Caco-2 (cell line): ENCODE measurements around the gene SHC1. TPM values are rescaled to one million over a fixed set of nuclear protein-coding genes. Genes with fewer than 3 reads are reported as not detected.

ENCODE experiments used
- BruUV-seq: library from RNA; stranded (reverse); fragments of 400-500 nt; replicated peaks from 2 replicates; lab custom pipeline; 2021; lab: Mats Ljungman, UMichigan
- CTCF ChIA-PET: fragments of 300-600 bp; sonication (Branson Sonifier 250); formaldehyde crosslinking; loops from one replicate; lab custom pipeline; 2022; ENCODE audit warnings: antibody characterized with exemption; lab: Charles Lee
- POLR2A ChIA-PET: fragments of 300-600 bp; sonication (Branson Sonifier 250); formaldehyde crosslinking; loops from one replicate; lab custom pipeline; 2022; ENCODE audit warnings: antibody characterized with exemption; lab: Charles Lee
- DNase-seq, 2 experiments: peaks; one replicate each; pipeline versions ENCODE4 v3.0.0 to v3.0.0-alpha.2; 2020 to 2022
- H3K27me3 ChIP-seq: replicated peaks from 2 replicates; pipeline ENCODE4 v1.6.0; 2011; ENCODE audit warnings: low read length; ENCODE audit not compliant: control insufficient read depth, insufficient read depth
- H3K36me3 ChIP-seq: 2 replicates; pipeline ENCODE4 v1.5.1; 2011; ENCODE audit warnings: low read length; ENCODE audit not compliant: control insufficient read depth, insufficient read depth
- H3K4me1 ChIP-seq: fragments of 250-450 bp; sonication (Bioruptor Pico); 2 replicates; pipeline ENCODE4 v1.5.1; 2020; ENCODE audit warnings: mild to moderate bottlenecking
- H3K4me3 ChIP-seq: 2 replicates; pipeline ENCODE4 v1.5.1; 2011; ENCODE audit warnings: low read depth, mild to moderate bottlenecking, control low read depth, low read length
- H3K9me3 ChIP-seq: fragments of 250-450 bp; sonication (Bioruptor Pico); 2 replicates; pipeline ENCODE4 v1.5.1; 2020; ENCODE audit warnings: mild to moderate bottlenecking, moderate library complexity
- H3K27ac Mint-ChIP-seq: one replicate; pipeline ENCODE4 v1.8.0; 2022; ENCODE audit warnings: mixed read lengths; ENCODE audit not compliant: unreplicated experiment
- H3K27me3 Mint-ChIP-seq: one replicate; pipeline ENCODE4 v1.8.0; 2022; ENCODE audit warnings: mixed read lengths; ENCODE audit not compliant: insufficient read depth, unreplicated experiment
- H3K36me3 Mint-ChIP-seq: one replicate; pipeline ENCODE4 v1.8.0; 2022; ENCODE audit warnings: mild to moderate bottlenecking, mixed read lengths; ENCODE audit not compliant: insufficient read depth, unreplicated experiment
- H3K4me1 Mint-ChIP-seq: one replicate; pipeline ENCODE4 v1.8.0; 2022; ENCODE audit warnings: low read depth, mixed read lengths; ENCODE audit not compliant: unreplicated experiment
- H3K4me3 Mint-ChIP-seq: one replicate; pipeline ENCODE4 v1.8.0; 2022; ENCODE audit warnings: mild to moderate bottlenecking, moderate library complexity, mixed read lengths; ENCODE audit not compliant: unreplicated experiment
- H3K9me3 Mint-ChIP-seq: one replicate; pipeline ENCODE4 v1.8.0; 2022; ENCODE audit warnings: mixed read lengths; ENCODE audit not compliant: unreplicated experiment
- CTCF ChIP-seq, 2 experiments: fragments of 200-600 bp in 1 of 2; IDR thresholded peaks; 1 replicate in 1 of 2; 2 replicates in 1 of 2; pipeline versions ENCODE4 v1.5.1 to v1.8.0; 2011 to 2022; ENCODE audit warnings: antibody characterized with exemption in 1 of 2, control low read depth in 1 of 2, inconsistent platforms in 1 of 2, low read depth in 1 of 2, low read length in 1 of 2, mild to moderate bottlenecking in 1 of 2, moderate library complexity in 1 of 2; ENCODE audit not compliant: insufficient read depth in 1 of 2, severe bottlenecking in 1 of 2, unreplicated experiment in 1 of 2
- intact Hi-C: fragments of 100-400 bp; cut with micrococcal nuclease; formaldehyde crosslinking; loops from one replicate; pipeline ENCODE4 v1.10.0; 2022; ENCODE audit not compliant: unreplicated experiment
- total RNA-seq: library from RNA; stranded (reverse); gene quantifications from 2 replicates; pipeline ENCODE4 v1.2.3, GENCODE V29; 2022

Gene SHC1
- total RNA-seq, 1 experiment from 2014 or later = 59.6 TPM

- no TSS peak for BruUV-seq
- intact Hi-C loops = loop anchor here (1.0 to 2.0 kb wide), 2 partner anchors 38 to 58 kb away; partner anchors contain the start of gene CKS1B
- ChIA-PET POLR2A (interaction anchor here (0.5 to 1.7 kb wide), 9 partner anchors 19 to 377 kb away, joined by 3 to 21 read pairs (median 5); partner anchors contain the start of genes ADAM15, PBXIP1 and PYGO2), CTCF (interaction anchor here (0.6 to 2.1 kb wide), 13 partner anchors 15 to 377 kb away, joined by 3 to 12 read pairs (median 3); partner anchors contain the start of genes ADAM15, LENEP, PBXIP1 and SHC1)
- no peaks in the 10 kb centered on the region for H3K9me3 Mint-ChIP-seq
- Histone ChIP-seq H3K4me1 (peaks cover 6% of the 10 kb centered on the region), H3K9me3 (no peaks in the 10 kb centered on the region), H3K36me3 (no peaks in the 10 kb centered on the region), H3K27me3 (no peaks in the 10 kb centered on the region), H3K4me3 (peak within 1 kb of the TSS; percentile 72)
- H3K4me1 Mint-ChIP-seq = peaks cover 17% of the 10 kb centered on the region
- DNase-seq = peak; percentile 97 to 98
- H3K27ac Mint-ChIP-seq = peak within 1 kb of the TSS; percentile 99
- no peaks in the 10 kb centered on the region for H3K27me3 Mint-ChIP-seq
- H3K36me3 Mint-ChIP-seq = peaks cover 23% of the 10 kb centered on the region
- TF ChIP-seq CTCF (IDR thresholded peaks at IDR 0.05; ENCODE audit: insufficient read depth in 1 of 2, low read depth in 1 of 2, low read length in 1 of 2, severe bottlenecking in 1 of 2, unreplicated experiment in 1 of 2) = peak in 1 of 2 experiments; percentile 62
- peak within 1 kb of the TSS; percentile 87 for H3K4me3 Mint-ChIP-seq
Observed at GRCh38 chr1:154936555-154937084, 33.9 kb downstream of the SHC1 start, which contains the start of gene PMVK. TSS of gene PMVK (minus strand) at chr1:154936719. CDS start at chr1:154936685, 34 bp downstream.

DNA sequence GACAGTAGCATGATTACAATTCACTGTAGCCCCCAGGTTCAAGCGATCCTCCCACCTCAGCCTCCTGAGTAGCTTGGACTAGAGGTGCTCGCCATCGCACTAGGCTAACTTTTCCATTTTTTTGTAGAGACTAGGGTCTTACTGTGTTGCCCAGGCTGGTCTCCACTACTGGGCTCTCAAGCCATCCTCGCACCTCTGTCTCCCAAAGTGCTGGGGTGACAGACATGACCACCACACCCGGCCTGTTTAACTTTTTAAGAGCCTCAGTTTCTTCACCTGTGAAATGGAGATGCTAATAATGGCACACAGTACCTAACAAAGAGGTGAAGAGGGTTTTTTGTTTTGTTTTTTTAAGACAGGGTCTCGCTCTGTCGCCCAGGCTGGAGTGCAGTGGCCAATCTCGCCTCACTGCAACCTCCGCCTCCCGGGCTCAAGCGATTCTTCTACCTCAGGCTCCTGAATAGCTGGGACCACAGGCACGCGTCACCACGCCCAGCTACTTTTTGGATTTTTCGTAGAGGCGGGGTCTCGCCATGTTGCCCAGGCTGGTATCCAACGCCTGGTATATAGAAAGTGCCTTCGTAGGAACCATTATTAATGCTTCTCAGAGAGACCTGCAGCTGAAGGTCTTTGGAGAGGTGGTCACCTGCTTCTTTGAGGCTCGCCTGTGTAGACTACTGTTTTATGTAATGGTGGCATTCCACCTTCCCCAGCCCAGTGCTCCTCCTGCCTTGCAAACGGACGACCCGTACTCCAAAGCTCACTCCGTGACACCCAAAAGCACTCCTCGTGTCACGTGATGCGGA lies 34.6 kb downstream of the SHC1 start:
- no peaks in the 10 kb centered on the region for H3K36me3 ChIP-seq
- ChIA-PET POLR2A (interaction anchor here (0.8 to 1.7 kb wide), 8 partner anchors 20 to 376 kb away, joined by 3 to 21 read pairs (median 4); partner anchors contain the start of genes ADAM15, PBXIP1 and PYGO2), CTCF (interaction anchor here (0.6 to 2.1 kb wide), 12 partner anchors 15 to 376 kb away, joined by 3 to 12 read pairs (median 4); partner anchors contain the start of genes ADAM15, LENEP, PBXIP1 and SHC1)
- H3K27me3 Mint-ChIP-seq = no peaks in the 10 kb centered on the region
- no peak for DNase-seq
- H3K27me3 ChIP-seq = no peaks in the 10 kb centered on the region
- intact Hi-C loops = loop anchor here (1.0 to 2.0 kb wide), 2 partner anchors 38 to 57 kb away; partner anchors contain the start of gene CKS1B
- peaks cover 23% of the 10 kb centered on the region for H3K36me3 Mint-ChIP-seq
- H3K4me1 ChIP-seq = peaks cover 6% of the 10 kb centered on the region
- no peak for TF ChIP-seq CTCF (IDR thresholded peaks at IDR 0.05; ENCODE audit: insufficient read depth in 1 of 2, low read depth in 1 of 2, low read length in 1 of 2, severe bottlenecking in 1 of 2, unreplicated experiment in 1 of 2)
- H3K9me3 Mint-ChIP-seq = no peaks in the 10 kb centered on the region
- H3K27ac Mint-ChIP-seq = peak overlapping the region; percentile 99
- H3K4me3 Mint-ChIP-seq = peak overlapping the region; percentile 87
- H3K4me1 Mint-ChIP-seq = peaks cover 17% of the 10 kb centered on the region
- H3K9me3 ChIP-seq = no peaks in the 10 kb centered on the region
- TSS peak; percentile 74 for BruUV-seq
- peak overlapping the region; percentile 72 for H3K4me3 ChIP-seq

GRCh38 chr1:154934358-154934948 lies 36.1 kb downstream of the SHC1 start:
- POLR2A ChIA-PET = no interaction called here
- TF ChIP-seq CTCF (IDR thresholded peaks at IDR 0.05; ENCODE audit: insufficient read depth in 1 of 2, low read depth in 1 of 2, low read length in 1 of 2, severe bottlenecking in 1 of 2, unreplicated experiment in 1 of 2) = no peak
- no peaks in the 10 kb centered on the region; the same call in 1 of the 2 replicates for H3K36me3 ChIP-seq
- Mint-ChIP-seq H3K4me1 (peaks cover 17% of the 10 kb centered on the region), H3K4me3 (no peak overlapping the region), H3K27ac (no peak overlapping the region), H3K27me3 (no peaks in the 10 kb centered on the region), H3K9me3 (no peaks in the 10 kb centered on the region), H3K36me3 (peaks cover 23% of the 10 kb centered on the region)
- no TSS peak for BruUV-seq
- no peaks in the 10 kb centered on the region for H3K9me3 ChIP-seq
- no peaks in the 10 kb centered on the region for H3K27me3 ChIP-seq
- H3K4me3 ChIP-seq = no peak overlapping the region
- H3K4me1 ChIP-seq = peaks cover 6% of the 10 kb centered on the region
- DNase-seq = no peak
- CTCF ChIA-PET = interaction anchor here (0.6 kb wide), 1 partner anchor 22 kb away, joined by 4 read pairs; no protein-coding TSS in a partner anchor
- intact Hi-C loops = no loop called here
